ENCODE data around the gene WRAP73. TPM values are rescaled to one million over a fixed set of nuclear protein-coding genes. Genes with fewer than 3 reads are reported as not detected.
A peak's percentile ranks its signal among the peaks of the same experiment; 100 is the strongest.

The WRAP73 gene
- polyA plus RNA-seq (2013, experiment 1 of 4): 25.6 TPM
- polyA plus RNA-seq (2013, experiment 2 of 4): 22.4 TPM
- 22.0 TPM for polyA plus RNA-seq (2013, experiment 3 of 4)
- 26.2 TPM for polyA plus RNA-seq (2013, experiment 4 of 4)

DNA sequence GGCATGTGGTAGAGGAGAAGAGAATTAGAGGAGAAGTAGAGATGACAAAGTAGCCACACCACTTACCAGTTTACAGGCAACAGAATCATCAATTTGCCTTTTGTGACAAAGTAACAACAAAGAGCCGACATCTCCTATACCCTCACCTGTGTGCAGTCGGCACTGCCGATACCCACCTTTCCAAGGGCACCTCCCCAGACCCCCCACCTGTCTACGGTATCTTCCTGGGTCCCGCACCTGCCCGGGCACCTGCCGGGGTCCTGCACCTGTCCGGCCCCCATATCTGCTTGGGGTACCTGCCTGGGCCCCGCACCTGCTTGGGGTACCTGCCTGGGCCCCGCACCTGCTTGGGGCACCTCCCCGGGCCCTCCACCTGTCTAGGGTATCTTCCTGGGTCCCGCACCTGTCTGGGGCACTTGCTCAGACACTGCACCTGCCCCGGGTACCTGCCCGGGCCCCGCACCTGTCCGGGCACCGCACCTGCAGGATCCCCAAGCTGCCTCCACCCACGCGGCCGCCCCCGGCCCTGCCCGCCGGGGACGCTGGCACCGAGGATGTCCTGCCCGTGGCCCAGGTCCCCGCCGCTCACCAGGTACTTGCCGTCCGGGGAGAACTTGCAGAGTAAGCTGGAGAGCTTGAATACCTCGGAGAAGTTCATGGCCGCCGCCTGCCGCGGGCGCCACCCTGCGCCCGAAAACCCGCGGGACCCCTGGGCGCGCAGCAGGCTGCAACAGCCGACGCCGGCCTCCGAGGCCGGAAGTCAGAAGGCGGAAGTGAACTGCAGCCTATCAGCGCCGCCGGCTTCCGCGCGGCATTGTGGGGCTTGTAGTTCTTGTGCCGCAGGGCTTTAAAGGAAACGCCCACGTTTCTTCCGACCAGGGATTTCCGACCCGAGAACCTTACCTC, at the start of gene WRAP73:
Gene WRAP73 (minus strand): TSS at position 762 of the 906 bp plus-strand sequence. CDS start 104 bp downstream, at position 658.
- WGBS, 2 experiments: 5 to 6% methylated on average over 60 of the region's 60 CpGs
- H3K27me3 ChIP-seq (ENCODE audit: control insufficient read depth, insufficient read depth, low read length, poor library complexity, severe bottlenecking): peaks cover 48% of the 10 kb centered on the region

DNA sequence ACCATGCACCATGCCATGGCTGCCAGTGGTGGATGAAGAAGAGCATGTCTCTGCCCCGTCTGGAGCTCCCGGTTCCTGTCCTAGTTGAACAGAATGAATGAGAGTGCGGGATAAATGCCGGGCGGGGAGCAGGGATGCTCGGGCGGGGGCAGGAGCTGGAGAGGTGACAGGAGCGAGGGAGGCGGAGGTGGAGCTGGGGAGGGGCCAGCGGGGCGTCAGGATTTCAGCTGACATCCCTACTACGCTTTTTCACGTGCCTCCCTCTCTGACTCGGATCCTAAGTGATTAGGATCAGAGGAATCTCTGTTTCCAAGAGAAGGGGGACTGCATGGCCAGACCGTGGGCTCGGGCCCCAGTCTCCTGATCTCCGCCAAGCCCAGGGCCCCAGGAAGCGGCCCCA, 49.7 kb upstream of the WRAP73 start:
- 70 to 77% methylated on average over 18 of the region's 18 CpGs for WGBS, 2 experiments
- Histone ChIP-seq H3K27ac (ENCODE audit: insufficient read depth, low read depth, low read length, poor library complexity, severe bottlenecking) (no peak overlapping the region), H3K4me3 (ENCODE audit: insufficient read depth, low read depth, low read length) (no peak overlapping the region), H3K27me3 (ENCODE audit: control insufficient read depth, insufficient read depth, low read length, poor library complexity, severe bottlenecking) (peaks cover 25% of the 10 kb centered on the region), H3K9me3 (ENCODE audit: control insufficient read depth, low read length) (no peaks in the 10 kb centered on the region), H3K36me3 (ENCODE audit: control insufficient read depth, insufficient read depth, low read length) (no peaks in the 10 kb centered on the region), H3K4me1 (ENCODE audit: control insufficient read depth, insufficient read depth, low read length) (peaks cover 11% of the 10 kb centered on the region)

More for the DNA sequence above, at the start of gene WRAP73:
- Histone ChIP-seq H3K4me3 (ENCODE audit: insufficient read depth, low read depth, low read length) (peak within 1 kb of the TSS; percentile 95), H3K36me3 (ENCODE audit: control insufficient read depth, insufficient read depth, low read length) (no peaks in the 10 kb centered on the region), H3K27ac (ENCODE audit: insufficient read depth, low read depth, low read length, poor library complexity, severe bottlenecking) (no peak within 1 kb of the TSS), H3K9me3 (ENCODE audit: control insufficient read depth, low read length) (no peaks in the 10 kb centered on the region), H3K4me1 (ENCODE audit: control insufficient read depth, insufficient read depth, low read length) (peaks cover 16% of the 10 kb centered on the region)

- H3K27me3 ChIP-seq (ENCODE audit: control insufficient read depth, insufficient read depth, low read length, poor library complexity, severe bottlenecking): peaks cover 25% of the 10 kb centered on the region
- H3K9me3 ChIP-seq (ENCODE audit: control insufficient read depth, low read length): no peaks in the 10 kb centered on the region
- H3K4me3 ChIP-seq (ENCODE audit: insufficient read depth, low read depth, low read length): no peak overlapping the region
Measured at GRCh38 chr1:3698660-3699408, 48.9 kb upstream of the WRAP73 start.

DNA sequence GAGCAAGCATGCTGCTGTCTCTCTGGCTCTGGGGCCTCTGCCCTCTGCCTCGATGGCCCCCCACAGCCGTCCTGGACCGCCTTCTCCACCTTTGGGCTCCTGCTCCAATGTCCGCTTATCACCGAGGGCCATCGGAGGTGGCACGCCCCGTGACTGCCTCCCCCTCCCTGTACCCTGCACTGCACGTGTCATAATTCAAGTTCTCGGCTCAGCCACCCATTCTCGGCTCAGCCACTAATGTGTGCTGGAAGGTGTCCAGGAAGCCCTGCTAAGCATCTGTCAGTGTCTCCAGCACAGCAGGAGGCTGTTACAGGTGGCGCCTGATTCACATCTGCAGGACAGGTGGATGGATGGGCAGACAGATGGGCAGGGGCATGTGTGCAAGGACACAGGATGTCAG, 47.9 kb upstream of the WRAP73 start:
- 93 to 95% methylated on average over 12 of the region's 12 CpGs for WGBS, 2 experiments
- no peak overlapping the region for H3K4me3 ChIP-seq (ENCODE audit: insufficient read depth, low read depth, low read length)
- H3K4me1 ChIP-seq (ENCODE audit: control insufficient read depth, insufficient read depth, low read length): peaks cover 2% of the 10 kb centered on the region

More at GRCh38 chr1:3698660-3699408, 48.9 kb upstream of the WRAP73 start:
- no peaks in the 10 kb centered on the region for H3K36me3 ChIP-seq (ENCODE audit: control insufficient read depth, insufficient read depth, low read length)
- H3K4me1 ChIP-seq (ENCODE audit: control insufficient read depth, insufficient read depth, low read length): peaks cover 11% of the 10 kb centered on the region
- no peak overlapping the region for H3K27ac ChIP-seq (ENCODE audit: insufficient read depth, low read depth, low read length, poor library complexity, severe bottlenecking)
- 92 to 93% methylated on average over 29 of the region's 29 CpGs for WGBS, 2 experiments

GRCh38 chr1:3697104-3697503, 47.2 kb upstream of the WRAP73 start:
- no peaks in the 10 kb centered on the region for H3K4me1 ChIP-seq (ENCODE audit: control insufficient read depth, insufficient read depth, low read length)
- peaks cover 25% of the 10 kb centered on the region for H3K27me3 ChIP-seq (ENCODE audit: control insufficient read depth, insufficient read depth, low read length, poor library complexity, severe bottlenecking)
- H3K36me3 ChIP-seq (ENCODE audit: control insufficient read depth, insufficient read depth, low read length): no peaks in the 10 kb centered on the region
- H3K9me3 ChIP-seq (ENCODE audit: control insufficient read depth, low read length): no peaks in the 10 kb centered on the region
- no peak overlapping the region for H3K4me3 ChIP-seq (ENCODE audit: insufficient read depth, low read depth, low read length)
- no peak overlapping the region for H3K27ac ChIP-seq (ENCODE audit: insufficient read depth, low read depth, low read length, poor library complexity, severe bottlenecking)
- 92 to 93% methylated on average over 22 of the region's 22 CpGs for WGBS, 2 experiments

More for the DNA sequence above, 47.9 kb upstream of the WRAP73 start:
- Histone ChIP-seq H3K36me3 (ENCODE audit: control insufficient read depth, insufficient read depth, low read length) (no peaks in the 10 kb centered on the region), H3K27ac (ENCODE audit: insufficient read depth, low read depth, low read length, poor library complexity, severe bottlenecking) (no peak overlapping the region), H3K9me3 (ENCODE audit: control insufficient read depth, low read length) (no peaks in the 10 kb centered on the region), H3K27me3 (ENCODE audit: control insufficient read depth, insufficient read depth, low read length, poor library complexity, severe bottlenecking) (peaks cover 25% of the 10 kb centered on the region)

- Histone ChIP-seq H3K9me3 (ENCODE audit: control insufficient read depth, low read length) (no peaks in the 10 kb centered on the region), H3K4me1 (ENCODE audit: control insufficient read depth, insufficient read depth, low read length) (no peaks in the 10 kb centered on the region), H3K27ac (ENCODE audit: insufficient read depth, low read depth, low read length, poor library complexity, severe bottlenecking) (no peak overlapping the region), H3K27me3 (ENCODE audit: control insufficient read depth, insufficient read depth, low read length, poor library complexity, severe bottlenecking) (peaks cover 25% of the 10 kb centered on the region), H3K4me3 (ENCODE audit: insufficient read depth, low read depth, low read length) (no peak overlapping the region), H3K36me3 (ENCODE audit: control insufficient read depth, insufficient read depth, low read length) (no peaks in the 10 kb centered on the region)
- WGBS, 2 experiments: 83 to 89% methylated on average over 9 of the region's 9 CpGs
Measured at GRCh38 chr1:3696689-3697088, 46.8 kb upstream of the WRAP73 start.

GRCh38 chr1:3695326-3696217, 45.7 kb upstream of the WRAP73 start:
- H3K27me3 ChIP-seq (ENCODE audit: control insufficient read depth, insufficient read depth, low read length, poor library complexity, severe bottlenecking): peaks cover 19% of the 10 kb centered on the region
- WGBS, 2 experiments: 46 to 49% methylated on average over 33 of the region's 33 CpGs

DNA sequence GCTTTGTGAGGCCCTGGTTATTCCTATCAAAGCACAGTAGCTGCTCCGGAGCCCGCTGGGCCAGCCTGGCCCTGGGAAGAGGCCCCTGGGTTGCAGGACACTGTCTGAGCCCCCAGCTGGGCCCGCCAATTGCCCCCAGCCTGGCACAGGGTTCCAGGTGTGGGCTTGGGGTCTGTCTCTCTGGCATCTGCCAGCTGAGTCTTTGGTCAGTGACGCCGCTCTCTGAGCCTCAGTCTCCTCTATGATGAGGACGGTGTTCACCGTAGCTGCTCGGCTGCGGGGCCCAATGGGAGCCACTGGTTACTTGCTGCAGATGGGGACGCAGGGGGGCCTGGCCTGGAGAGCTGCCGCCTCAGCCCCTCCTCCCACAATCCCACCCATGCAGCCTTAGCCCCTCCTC, 43.4 kb upstream of the WRAP73 start:
- no peak overlapping the region for H3K27ac ChIP-seq (ENCODE audit: insufficient read depth, low read depth, low read length, poor library complexity, severe bottlenecking)
- no peaks in the 10 kb centered on the region for H3K9me3 ChIP-seq (ENCODE audit: control insufficient read depth, low read length)
- no peak overlapping the region for H3K4me3 ChIP-seq (ENCODE audit: insufficient read depth, low read depth, low read length)
- H3K4me1 ChIP-seq (ENCODE audit: control insufficient read depth, insufficient read depth, low read length): peaks cover 12% of the 10 kb centered on the region
- peaks cover 28% of the 10 kb centered on the region for H3K27me3 ChIP-seq (ENCODE audit: control insufficient read depth, insufficient read depth, low read length, poor library complexity, severe bottlenecking)
- WGBS, 2 experiments: 90 to 94% methylated on average over 11 of the region's 11 CpGs
- no peaks in the 10 kb centered on the region for H3K36me3 ChIP-seq (ENCODE audit: control insufficient read depth, insufficient read depth, low read length)

More at GRCh38 chr1:3695326-3696217, 45.7 kb upstream of the WRAP73 start:
- Histone ChIP-seq H3K27ac (ENCODE audit: insufficient read depth, low read depth, low read length, poor library complexity, severe bottlenecking) (no peak overlapping the region), H3K4me1 (ENCODE audit: control insufficient read depth, insufficient read depth, low read length) (no peaks in the 10 kb centered on the region), H3K4me3 (ENCODE audit: insufficient read depth, low read depth, low read length) (no peak overlapping the region), H3K9me3 (ENCODE audit: control insufficient read depth, low read length) (no peaks in the 10 kb centered on the region), H3K36me3 (ENCODE audit: control insufficient read depth, insufficient read depth, low read length) (no peaks in the 10 kb centered on the region)

- 89% methylated on average over 13 of the region's 13 CpGs for WGBS, 2 experiments
- Histone ChIP-seq H3K4me1 (ENCODE audit: control insufficient read depth, insufficient read depth, low read length) (peaks cover 16% of the 10 kb centered on the region), H3K36me3 (ENCODE audit: control insufficient read depth, insufficient read depth, low read length) (no peaks in the 10 kb centered on the region), H3K27ac (ENCODE audit: insufficient read depth, low read depth, low read length, poor library complexity, severe bottlenecking) (no peak overlapping the region), H3K4me3 (ENCODE audit: insufficient read depth, low read depth, low read length) (no peak overlapping the region), H3K9me3 (ENCODE audit: control insufficient read depth, low read length) (no peaks in the 10 kb centered on the region), H3K27me3 (ENCODE audit: control insufficient read depth, insufficient read depth, low read length, poor library complexity, severe bottlenecking) (peaks cover 33% of the 10 kb centered on the region)
Measured at GRCh38 chr1:3692598-3692997, 42.7 kb upstream of the WRAP73 start.
